Memory B cell (primary cell): ENCODE measurements around the gene TEDC1.

Experiments used
- ATAC-seq: fragments of 150-1000 bp; cut with Tn5 transposase; 2 replicates; pipeline ENCODE4 v1.10.0; 2021; ENCODE audit warnings: low read depth, mild to moderate bottlenecking, moderate library complexity
- DNase-seq, 2 donors: peaks; one replicate each; pipeline ENCODE4 v3.0.0; 2022; ENCODE audit warnings: low spot score in 2 of 2
- H3K27ac Mint-ChIP-seq: one replicate; pipeline ENCODE4 v1.8.0; 2022; ENCODE audit warnings: mild to moderate bottlenecking, moderate library complexity, mixed read lengths
- H3K27me3 Mint-ChIP-seq: one replicate; pipeline ENCODE4 v1.8.0; 2022; ENCODE audit warnings: mixed read lengths
- H3K36me3 Mint-ChIP-seq: one replicate; pipeline ENCODE4 v1.8.0; 2022; ENCODE audit warnings: mild to moderate bottlenecking, mixed read lengths
- H3K4me1 Mint-ChIP-seq: one replicate; pipeline ENCODE4 v1.8.0; 2022; ENCODE audit warnings: mixed read lengths
- H3K4me3 Mint-ChIP-seq: one replicate; pipeline ENCODE4 v1.8.0; 2022; ENCODE audit warnings: mild to moderate bottlenecking, moderate library complexity, mixed read lengths
- H3K9me3 Mint-ChIP-seq: one replicate; pipeline ENCODE4 v1.8.0; 2022; ENCODE audit warnings: mixed read lengths

The TEDC1 gene

DNA sequence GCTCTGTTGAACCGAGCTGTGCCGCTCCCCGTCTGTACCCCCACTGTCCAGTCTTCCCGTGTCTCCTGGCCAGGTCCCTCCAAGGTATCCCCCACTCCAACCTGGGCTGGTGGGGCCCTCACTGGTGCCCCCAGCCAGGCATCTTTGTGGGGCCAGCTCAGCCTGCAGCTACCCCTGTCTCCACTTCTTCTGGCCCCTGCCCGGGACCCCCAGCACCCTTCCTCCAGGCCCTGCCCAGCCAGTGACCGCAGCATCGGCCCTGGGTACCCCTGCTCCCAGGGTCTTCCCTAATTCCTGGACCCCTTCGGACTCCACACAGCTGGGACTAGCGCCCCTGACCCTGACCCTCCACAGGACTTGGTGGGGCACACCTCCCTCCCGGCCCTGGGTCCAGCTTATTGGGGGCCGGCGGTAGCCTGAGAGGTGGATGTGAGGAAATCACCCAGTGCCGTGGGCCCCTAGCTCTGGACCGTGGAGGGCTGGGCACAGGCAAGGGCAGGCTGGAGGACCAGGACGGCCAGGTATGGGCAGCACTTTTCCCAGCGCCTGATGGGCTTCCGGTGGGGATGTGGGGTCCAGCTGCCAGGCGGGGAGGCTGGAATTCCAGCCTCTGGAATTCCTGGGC is 8.4 kb upstream of the TEDC1 start:
- H3K4me3 Mint-ChIP-seq, result no peak overlapping the region

GRCh38 chr14:105483300-105484068 is 7.6 kb upstream of the TEDC1 start:
- DNase-seq (peak in 1 of 2 donors; percentile 36), ATAC-seq (no peak)
- Mint-ChIP-seq H3K27ac (peak overlapping the region; percentile 99), H3K4me3 (no peak overlapping the region), H3K9me3 (no peaks in the 10 kb centered on the region), H3K4me1 (peaks cover 44% of the 10 kb centered on the region), H3K36me3 (peaks cover 2% of the 10 kb centered on the region), H3K27me3 (no peaks in the 10 kb centered on the region)

More for the DNA sequence above, 8.4 kb upstream of the TEDC1 start:
- Mint-ChIP-seq H3K27ac (peak overlapping the region; percentile 99), H3K27me3 (no peaks in the 10 kb centered on the region), H3K4me1 (peaks cover 43% of the 10 kb centered on the region), H3K9me3 (no peaks in the 10 kb centered on the region), H3K36me3 (peaks cover 2% of the 10 kb centered on the region)
- DNase-seq (peak in 1 of 2 donors; percentile 44), ATAC-seq (no peak)

DNA sequence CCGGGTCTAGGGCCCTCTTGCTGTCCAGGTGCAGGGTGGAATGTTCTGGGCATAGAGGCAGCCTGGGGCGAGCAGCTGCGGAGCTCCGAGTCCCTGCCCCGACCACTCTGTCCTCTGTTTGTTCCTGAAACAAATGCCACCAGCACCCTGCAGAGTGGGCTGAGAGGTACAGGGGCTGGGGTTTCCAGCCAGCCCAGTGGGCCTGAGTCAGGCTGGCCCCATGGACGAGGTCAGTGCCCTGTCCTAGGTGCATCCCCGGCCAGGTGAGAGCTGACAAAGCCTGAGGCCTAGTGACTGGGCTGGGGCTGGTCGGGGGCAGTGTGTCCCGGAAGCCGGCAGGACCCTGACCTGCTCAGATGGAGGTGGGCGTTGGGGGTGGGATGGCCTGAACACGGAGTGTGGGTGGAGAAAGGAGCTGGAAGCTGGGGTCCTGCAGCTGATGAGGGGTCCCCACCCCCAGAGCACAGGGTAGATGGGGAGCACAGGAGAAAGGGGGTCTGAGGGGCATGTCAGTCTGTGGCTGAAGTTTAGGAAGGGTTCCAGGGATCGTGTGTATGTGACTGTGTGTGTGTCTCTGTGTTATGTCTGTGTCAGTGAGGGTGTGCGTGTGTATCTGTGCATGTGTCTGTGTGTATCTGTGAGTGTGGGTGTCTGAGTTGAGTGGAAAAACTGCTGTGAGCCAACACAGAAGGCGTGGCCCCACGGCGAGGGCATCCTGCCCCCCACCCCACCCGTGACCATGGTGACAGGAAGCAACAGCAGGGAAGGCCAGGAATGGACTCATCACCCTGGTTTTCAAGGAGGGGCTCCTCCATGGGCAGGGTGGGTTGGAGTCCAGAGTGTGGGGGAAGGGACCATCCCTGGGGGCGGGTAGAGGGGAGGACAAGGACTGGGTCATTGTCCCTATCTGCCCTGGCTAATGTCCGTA is 6.7 kb upstream of the TEDC1 start:
- H3K9me3 Mint-ChIP-seq, result no peaks in the 10 kb centered on the region
- ATAC-seq (no peak), DNase-seq (peak in 1 of 2 donors; percentile 43)
- peak overlapping the region; percentile 30 for H3K4me3 Mint-ChIP-seq
- H3K27ac Mint-ChIP-seq, result peak overlapping the region; percentile 99
- H3K36me3 Mint-ChIP-seq, result peaks cover 3% of the 10 kb centered on the region
- peaks cover 47% of the 10 kb centered on the region for H3K4me1 Mint-ChIP-seq
- no peaks in the 10 kb centered on the region for H3K27me3 Mint-ChIP-seq

DNA sequence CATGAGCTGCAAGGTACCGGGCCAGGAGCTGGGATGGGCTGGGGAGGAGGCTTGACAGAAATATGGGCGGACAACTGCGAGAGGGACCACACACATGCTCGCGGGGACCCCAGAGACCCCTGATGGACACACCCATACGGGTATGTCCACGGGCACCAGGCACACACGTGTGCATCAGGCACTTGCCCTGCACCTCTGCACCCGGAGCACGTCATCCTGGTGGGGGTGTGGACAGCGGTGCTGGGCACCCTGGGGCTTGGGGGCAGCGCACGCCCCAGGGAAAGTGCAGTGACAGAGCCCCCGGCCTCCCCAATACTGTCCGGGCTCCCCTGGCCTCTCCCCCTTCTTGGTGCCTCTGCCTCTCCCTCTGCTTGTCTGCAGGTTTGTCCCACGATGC is 6.1 kb upstream of the TEDC1 start:
- Mint-ChIP-seq H3K4me3 (no peak overlapping the region), H3K9me3 (no peaks in the 10 kb centered on the region), H3K36me3 (peaks cover 1% of the 10 kb centered on the region), H3K4me1 (peaks cover 48% of the 10 kb centered on the region), H3K27me3 (no peaks in the 10 kb centered on the region), H3K27ac (peak overlapping the region; percentile 99)
- DNase-seq (no peak), ATAC-seq (no peak)

GRCh38 chr14:105485739-105486162 is 5.3 kb upstream of the TEDC1 start:
- H3K27ac Mint-ChIP-seq, result peak overlapping the region; percentile 99
- H3K4me3 Mint-ChIP-seq, result peak overlapping the region; percentile 63
- DNase-seq (peak in 1 of 2 donors; percentile 55), ATAC-seq (no peak)
- H3K4me1 Mint-ChIP-seq, result peaks cover 41% of the 10 kb centered on the region
- no peaks in the 10 kb centered on the region for H3K27me3 Mint-ChIP-seq
- H3K36me3 Mint-ChIP-seq, result peaks cover 1% of the 10 kb centered on the region
- H3K9me3 Mint-ChIP-seq, result no peaks in the 10 kb centered on the region

DNA sequence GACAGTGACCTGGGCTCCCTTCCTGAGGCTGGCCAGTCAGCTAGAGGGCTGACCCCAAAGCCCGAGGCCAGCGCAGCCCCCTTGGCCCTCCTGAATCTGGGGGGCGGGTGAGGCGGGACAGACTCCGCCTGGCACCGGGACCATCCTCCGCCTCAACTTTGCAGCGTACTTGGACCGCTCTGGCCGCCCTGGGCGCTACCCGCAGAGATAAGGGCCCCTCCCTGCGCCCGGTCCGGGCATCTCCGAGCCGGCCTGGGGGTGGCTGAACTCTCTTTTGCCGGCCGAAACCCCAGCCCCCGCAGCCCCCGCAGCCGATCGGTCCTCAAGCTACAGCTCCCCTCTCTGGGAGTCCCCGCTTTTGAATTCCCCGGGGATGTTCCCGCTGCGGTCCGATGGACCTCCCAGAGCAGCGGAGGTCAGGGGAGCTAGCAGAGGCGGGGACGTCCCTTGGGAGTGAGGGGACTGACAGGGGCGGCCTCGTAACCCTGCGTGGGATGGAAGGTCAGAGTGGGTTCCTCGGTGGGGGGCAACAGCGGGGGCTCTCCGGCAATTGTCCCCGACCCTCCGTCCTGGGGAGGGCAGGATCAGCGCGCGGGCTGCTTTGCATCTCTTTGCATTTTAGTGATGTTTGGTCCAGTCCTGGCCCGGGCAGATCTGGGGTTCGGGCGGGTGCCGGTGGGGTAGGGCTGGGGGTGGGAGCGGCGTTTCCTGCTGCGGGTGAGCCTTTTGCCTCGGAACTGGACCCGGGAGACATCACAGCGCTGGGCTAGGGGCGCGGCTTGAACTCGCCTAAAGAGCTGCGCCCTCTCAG is 4.7 kb upstream of the TEDC1 start, which contains the start of gene CRIP1:
TSS of gene CRIP1 (plus strand) at position 724 of the 811 bp plus-strand sequence. CDS start 374 bp downstream, outside the sequence.
- ATAC-seq (no peak), DNase-seq (peak in 1 of 2 donors; percentile 66)
- H3K36me3 Mint-ChIP-seq, result peaks cover 1% of the 10 kb centered on the region
- H3K9me3 Mint-ChIP-seq, result no peaks in the 10 kb centered on the region
- peak within 1 kb of the TSS; percentile 89 for H3K4me3 Mint-ChIP-seq
- H3K4me1 Mint-ChIP-seq, result peaks cover 36% of the 10 kb centered on the region
- H3K27me3 Mint-ChIP-seq, result no peaks in the 10 kb centered on the region
- H3K27ac Mint-ChIP-seq, result peak within 1 kb of the TSS; percentile 99

DNA sequence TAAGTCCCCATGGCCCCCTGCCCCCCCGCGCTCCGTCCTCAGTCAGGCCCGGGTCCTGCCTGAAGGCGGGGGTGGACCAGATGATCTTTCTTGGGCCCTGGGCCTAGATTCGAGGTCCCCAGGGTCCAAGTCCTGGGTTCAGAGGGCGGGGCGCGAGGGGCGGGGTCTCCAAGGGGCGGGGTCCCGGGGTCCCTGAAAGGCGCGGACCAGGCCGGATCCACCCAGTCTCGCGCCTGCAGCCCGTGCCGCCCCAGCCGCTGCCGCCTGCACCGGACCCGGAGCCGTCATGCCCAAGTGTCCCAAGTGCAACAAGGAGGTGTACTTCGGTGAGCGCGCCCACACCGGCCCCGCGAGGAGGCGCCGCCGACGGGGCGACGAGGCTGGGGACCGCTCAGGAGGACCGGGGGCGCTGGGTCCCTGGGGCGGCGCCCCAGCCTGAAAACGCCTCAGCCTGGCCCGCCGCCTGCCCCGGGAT is 4.0 kb upstream of the TEDC1 start:
- DNase-seq (peak; percentile 79 to 82), ATAC-seq (peak; percentile 2)
- Mint-ChIP-seq H3K9me3 (no peaks in the 10 kb centered on the region), H3K36me3 (peaks cover 1% of the 10 kb centered on the region), H3K4me3 (peak overlapping the region; percentile 89), H3K4me1 (peaks cover 38% of the 10 kb centered on the region), H3K27ac (peak overlapping the region; percentile 99), H3K27me3 (no peaks in the 10 kb centered on the region)

GRCh38 chr14:105487449-105487985 is 3.5 kb upstream of the TEDC1 start:
- peaks cover 1% of the 10 kb centered on the region for H3K36me3 Mint-ChIP-seq
- no peaks in the 10 kb centered on the region for H3K27me3 Mint-ChIP-seq
- H3K9me3 Mint-ChIP-seq, result no peaks in the 10 kb centered on the region
- DNase-seq (peak; percentile 72 to 76), ATAC-seq (peak; percentile 3)
- peak overlapping the region; percentile 99 for H3K27ac Mint-ChIP-seq
- H3K4me1 Mint-ChIP-seq, result peaks cover 33% of the 10 kb centered on the region
- peak overlapping the region; percentile 89 for H3K4me3 Mint-ChIP-seq

- no peak for ATAC-seq
- no peak for DNase-seq
- no peaks in the 10 kb centered on the region for H3K27me3 Mint-ChIP-seq
- H3K4me3 Mint-ChIP-seq, result peak overlapping the region; percentile 89
- H3K36me3 Mint-ChIP-seq, result peaks cover 1% of the 10 kb centered on the region
- peak overlapping the region; percentile 99 for H3K27ac Mint-ChIP-seq
- no peaks in the 10 kb centered on the region for H3K9me3 Mint-ChIP-seq
- peaks cover 30% of the 10 kb centered on the region for H3K4me1 Mint-ChIP-seq
These were observed 2.9 kb upstream of the TEDC1 start for GRCh38 chr14:105487986-105488777.

DNA sequence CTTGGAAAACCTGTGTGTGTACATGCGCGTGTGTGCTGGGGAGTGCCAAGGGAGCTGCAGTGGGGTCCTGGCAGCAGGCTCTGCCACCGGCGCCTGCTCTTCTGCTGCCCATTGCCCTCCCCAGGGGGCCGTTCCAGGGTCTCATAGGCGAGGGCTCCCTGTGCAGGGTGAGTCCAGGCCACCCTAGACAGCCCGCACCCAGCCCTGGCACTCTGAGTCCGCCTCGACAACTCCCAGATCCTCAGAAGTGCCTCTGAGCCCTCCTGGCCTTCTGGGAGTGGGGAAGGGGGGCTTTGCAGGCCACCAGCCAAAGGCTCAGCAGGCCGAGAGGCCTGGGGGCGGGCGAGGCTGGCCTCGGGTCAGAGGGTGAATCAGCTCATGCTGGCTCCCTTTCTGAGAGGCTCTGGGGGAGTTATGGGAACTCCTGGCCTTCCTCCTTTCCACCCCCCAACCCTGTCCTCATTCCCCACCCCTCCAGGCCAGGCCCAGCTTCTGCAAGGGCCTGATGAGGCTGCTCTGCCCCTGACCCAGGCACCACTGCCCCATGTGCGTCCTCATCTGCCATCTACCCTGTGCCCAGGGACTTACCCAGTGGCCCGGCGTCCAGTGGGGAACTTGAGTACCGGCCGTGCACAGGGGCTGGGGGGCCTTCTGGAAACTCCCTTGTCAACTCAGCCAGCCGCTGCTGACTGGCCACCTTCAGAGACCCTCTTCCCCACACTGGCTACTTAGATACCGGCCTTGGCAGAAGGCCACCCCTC is 2.1 kb upstream of the TEDC1 start:
- ATAC-seq, result no peak

GRCh38 chr14:105489542-105490266 is 1.3 kb upstream of the TEDC1 start:
- peak; percentile 13 for ATAC-seq
- Mint-ChIP-seq H3K36me3 (peaks cover 1% of the 10 kb centered on the region), H3K27ac (peak overlapping the region; percentile 99), H3K4me1 (peaks cover 23% of the 10 kb centered on the region), H3K4me3 (peak overlapping the region; percentile 86), H3K27me3 (no peaks in the 10 kb centered on the region), H3K9me3 (no peaks in the 10 kb centered on the region)
- DNase-seq, result peak; percentile 83 to 86

More for the DNA sequence above, 2.1 kb upstream of the TEDC1 start:
- Mint-ChIP-seq H3K9me3 (no peaks in the 10 kb centered on the region), H3K27me3 (no peaks in the 10 kb centered on the region), H3K36me3 (peaks cover 1% of the 10 kb centered on the region), H3K4me3 (peak overlapping the region; percentile 86), H3K4me1 (peaks cover 29% of the 10 kb centered on the region), H3K27ac (peak overlapping the region; percentile 99)
- peak in 1 of 2 donors; percentile 44 for DNase-seq
